Loucy (cell line): Measurements from ENCODE around the gene PEAK1.

Experiments used
- H2AFZ ChIP-seq: fragments of 200-600 bp; sonication (generic); 2 replicates; pipeline ENCODE4 v1.6.0; 2016; ENCODE audit warnings: antibody characterized with exemption, mild to moderate bottlenecking, low read length, moderate library complexity
- H3F3A ChIP-seq: fragments of 200-600 bp; 2 replicates; pipeline ENCODE4 v1.6.0; 2016; ENCODE audit warnings: antibody characterized with exemption, low read depth, mild to moderate bottlenecking
- H3K27me3 ChIP-seq: fragments of 200-600 bp; sonication (generic); 2 replicates; pipeline ENCODE4 v1.6.1; 2014; ENCODE audit warnings: low read length, mild to moderate bottlenecking; ENCODE audit not compliant: insufficient read depth, poor library complexity, severe bottlenecking
- H3K36me3 ChIP-seq: fragments of 200-600 bp; sonication (generic); 2 replicates; pipeline ENCODE4 v1.6.1; 2016; ENCODE audit warnings: low read length; ENCODE audit not compliant: insufficient read depth
- H3K4me1 ChIP-seq: fragments of 200-600 bp; sonication (generic); 2 replicates; pipeline ENCODE4 v1.5.1; 2014; ENCODE audit warnings: low read length, mild to moderate bottlenecking; ENCODE audit not compliant: insufficient read depth, poor library complexity, severe bottlenecking
- H3K4me2 ChIP-seq: fragments of 200-600 bp; sonication (generic); 2 replicates; pipeline ENCODE4 v1.6.0; 2014; ENCODE audit warnings: antibody characterized with exemption, low read length, low read depth, mild to moderate bottlenecking; ENCODE audit not compliant: poor library complexity, severe bottlenecking
- H3K4me3 ChIP-seq: fragments of 200-600 bp; sonication (generic); 2 replicates; pipeline ENCODE4 v1.5.1; 2014; ENCODE audit warnings: low read length, mild to moderate bottlenecking, mixed read lengths; ENCODE audit not compliant: poor library complexity, severe bottlenecking
- H3K79me2 ChIP-seq: fragments of 200-600 bp; sonication (generic); 2 replicates; pipeline ENCODE4 v1.6.1; 2014; ENCODE audit warnings: low read length; ENCODE audit not compliant: insufficient read depth
- H3K9ac ChIP-seq: fragments of 200-600 bp; sonication (generic); 2 replicates; pipeline ENCODE4 v1.6.0; 2014; ENCODE audit warnings: mild to moderate bottlenecking, low read depth, low read length, moderate library complexity; ENCODE audit not compliant: poor library complexity, severe bottlenecking
- H3K9me2 ChIP-seq: fragments of 200-600 bp; sonication (generic); replicated peaks from 2 replicates; pipeline ENCODE4 v1.6.1; 2016; ENCODE audit warnings: low read depth, low read length, mixed read lengths
- H3K9me3 ChIP-seq: fragments of 200-600 bp; sonication (generic); 2 replicates; pipeline ENCODE4 v1.6.1; 2014; ENCODE audit warnings: mild to moderate bottlenecking, antibody characterized with exemption, low read length, low read depth; ENCODE audit not compliant: insufficient read depth
- H4K20me1 ChIP-seq: fragments of 200-600 bp; sonication (generic); 2 replicates; pipeline ENCODE4 v1.6.0; 2014; ENCODE audit warnings: antibody characterized with exemption, low read length, mild to moderate bottlenecking; ENCODE audit not compliant: insufficient read depth, poor library complexity, severe bottlenecking
- CTCF ChIP-seq: fragments of 200-600 bp; sonication (generic); conservative IDR thresholded peaks from 2 replicates; pipeline ENCODE4 v1.5.1; 2014; ENCODE audit warnings: mild to moderate bottlenecking, antibody characterized with exemption, low read length
- EZH2phosphoT487 ChIP-seq: fragments of 200-600 bp; IDR thresholded peaks from 2 replicates; pipeline ENCODE4 v1.6.1; 2018; ENCODE audit warnings: antibody characterized with exemption, mild to moderate bottlenecking, moderate library complexity, borderline replicate concordance

The PEAK1 gene

DNA sequence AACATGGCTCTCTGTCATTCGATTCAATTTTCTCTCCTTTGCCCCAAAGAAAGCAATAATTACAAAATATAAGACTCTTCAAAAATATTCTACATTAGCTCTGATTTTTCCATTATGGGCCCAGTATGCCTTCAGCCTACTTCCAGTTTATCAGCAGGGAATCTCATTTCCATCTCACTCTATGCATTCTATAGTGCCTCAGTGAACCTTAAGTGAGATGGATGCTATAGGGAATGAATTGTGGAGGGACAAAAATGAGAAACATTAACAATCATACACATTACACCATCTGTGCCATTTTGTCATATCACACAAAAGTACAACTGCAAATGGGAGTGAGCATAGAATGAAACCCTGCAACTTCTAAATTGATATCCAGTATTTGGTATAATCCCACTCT lies 298.3 kb downstream of the PEAK1 start:
- Histone ChIP-seq H3K36me3 (no peaks in the 10 kb centered on the region), H4K20me1 (no peaks in the 10 kb centered on the region), H3K9me3 (no peaks in the 10 kb centered on the region), H3K27me3 (no peaks in the 10 kb centered on the region), H3K9ac (no peak overlapping the region), H3K4me1 (peaks cover 7% of the 10 kb centered on the region), H3K4me2 (no peak overlapping the region), H3F3A (no peaks in the 10 kb centered on the region), H2AFZ (no peak overlapping the region), H3K79me2 (no peaks in the 10 kb centered on the region), H3K4me3 (no peak overlapping the region), H3K9me2 (no peaks in the 10 kb centered on the region)
- TF ChIP-seq CTCF = no peak
- TF ChIP-seq EZH2phosphoT487 = no peak

GRCh38 chr15:77120576-77120975 lies 299.3 kb downstream of the PEAK1 start:
- no peak overlapping the region for H2AFZ ChIP-seq
- H3K9me3 ChIP-seq = no peaks in the 10 kb centered on the region
- no peaks in the 10 kb centered on the region for H3K36me3 ChIP-seq
- H3K4me2 ChIP-seq = no peak overlapping the region
- H3K4me3 ChIP-seq = no peak overlapping the region
- no peaks in the 10 kb centered on the region for H3K9me2 ChIP-seq
- H3F3A ChIP-seq = no peaks in the 10 kb centered on the region
- H3K9ac ChIP-seq = no peak overlapping the region
- H4K20me1 ChIP-seq = no peaks in the 10 kb centered on the region
- H3K27me3 ChIP-seq = no peaks in the 10 kb centered on the region
- TF ChIP-seq CTCF = no peak
- TF ChIP-seq EZH2phosphoT487 = no peak
- H3K79me2 ChIP-seq = no peaks in the 10 kb centered on the region
- peaks cover 7% of the 10 kb centered on the region for H3K4me1 ChIP-seq

- Histone ChIP-seq H3K9ac (peak overlapping the region; percentile 22), H3K9me2 (no peaks in the 10 kb centered on the region), H3K9me3 (no peaks in the 10 kb centered on the region), H3K4me2 (peak overlapping the region; percentile 53), H3K36me3 (peaks cover 5% of the 10 kb centered on the region; the same call in 1 of the 2 replicates), H2AFZ (no peak overlapping the region), H3K4me1 (peaks cover 7% of the 10 kb centered on the region), H3K27me3 (no peaks in the 10 kb centered on the region), H3K79me2 (no peaks in the 10 kb centered on the region), H3F3A (no peaks in the 10 kb centered on the region), H3K4me3 (no peak overlapping the region), H4K20me1 (no peaks in the 10 kb centered on the region)
- TF ChIP-seq CTCF (no peak), EZH2phosphoT487 (no peak)
Measured at GRCh38 chr15:77119446-77119845, 300.5 kb downstream of the PEAK1 start.
